Fibroblast of villous mesenchyme (primary cell): Measurements from ENCODE around the gene KRTAP12-4. TPM values are rescaled to one million over a fixed set of nuclear protein-coding genes. Genes with fewer than 3 reads are reported as not detected.
"Not testable (repeated sequence)": the region's sequence is repeated elsewhere in the genome, so short reads cannot be mapped to it uniquely, and the experiment has no call there.

ENCODE experiments used
- DNase-seq: peaks from one replicate; pipeline ENCODE4 v3.0.0-alpha.2; 2010; ENCODE audit warnings: low read depth
- H3K4me3 ChIP-seq: 2 replicates; pipeline ENCODE4 v1.5.1; 2011; ENCODE audit warnings: low read depth, mild to moderate bottlenecking, low read length
- small RNA-seq: library from RNA; depleted of rRNA; stranded (forward); fragments of <200 nt; gene quantifications from one replicate; pipeline ENCODE3, GENCODE V24; 2012
- total RNA-seq: library from RNA; depleted of rRNA; stranded (reverse); fragments of >200 nt; gene quantifications from 2 replicates; pipeline ENCODE4 v1.2.3, GENCODE V29; 2012
- TF ChIP-seq, protein P1 (sequence below): IDR thresholded peaks from 2 replicates; pipeline ENCODE4 v1.5.1; 2012; ENCODE audit warnings: low read depth, mild to moderate bottlenecking, low read length; ENCODE audit not compliant: insufficient read depth

The KRTAP12-4 gene
- total RNA-seq, 1 donor, result not detected

DNA sequence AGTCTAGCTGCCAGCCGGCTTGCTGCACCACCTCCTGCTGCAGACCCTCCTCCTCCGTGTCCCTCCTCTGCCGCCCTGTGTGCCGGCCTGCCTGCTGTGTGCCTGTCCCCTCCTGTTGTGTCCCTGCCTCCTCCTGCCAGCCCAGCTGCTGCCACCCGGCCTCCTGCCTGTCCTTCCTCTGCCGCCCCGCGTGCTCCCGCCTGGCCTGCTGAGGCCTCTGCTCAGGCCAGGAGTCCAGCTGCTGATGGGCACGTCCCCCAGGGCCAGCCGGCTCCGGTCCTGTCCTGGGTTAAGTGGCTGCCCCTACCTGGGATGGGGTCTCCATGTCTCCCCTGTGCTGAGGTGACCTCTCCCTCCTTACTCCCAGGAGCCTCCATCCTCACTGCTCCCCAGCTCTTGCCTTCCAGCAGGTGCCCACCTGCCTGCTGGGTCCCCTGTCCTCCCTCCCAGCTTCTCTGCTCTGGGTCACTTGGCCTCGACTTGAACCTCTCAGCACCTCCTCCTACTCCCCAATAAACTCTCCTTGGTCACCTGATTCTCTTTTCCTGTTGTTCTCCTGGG, 41.7 kb downstream of the KRTAP12-4 start:
- TF ChIP-seq, protein P1, sequence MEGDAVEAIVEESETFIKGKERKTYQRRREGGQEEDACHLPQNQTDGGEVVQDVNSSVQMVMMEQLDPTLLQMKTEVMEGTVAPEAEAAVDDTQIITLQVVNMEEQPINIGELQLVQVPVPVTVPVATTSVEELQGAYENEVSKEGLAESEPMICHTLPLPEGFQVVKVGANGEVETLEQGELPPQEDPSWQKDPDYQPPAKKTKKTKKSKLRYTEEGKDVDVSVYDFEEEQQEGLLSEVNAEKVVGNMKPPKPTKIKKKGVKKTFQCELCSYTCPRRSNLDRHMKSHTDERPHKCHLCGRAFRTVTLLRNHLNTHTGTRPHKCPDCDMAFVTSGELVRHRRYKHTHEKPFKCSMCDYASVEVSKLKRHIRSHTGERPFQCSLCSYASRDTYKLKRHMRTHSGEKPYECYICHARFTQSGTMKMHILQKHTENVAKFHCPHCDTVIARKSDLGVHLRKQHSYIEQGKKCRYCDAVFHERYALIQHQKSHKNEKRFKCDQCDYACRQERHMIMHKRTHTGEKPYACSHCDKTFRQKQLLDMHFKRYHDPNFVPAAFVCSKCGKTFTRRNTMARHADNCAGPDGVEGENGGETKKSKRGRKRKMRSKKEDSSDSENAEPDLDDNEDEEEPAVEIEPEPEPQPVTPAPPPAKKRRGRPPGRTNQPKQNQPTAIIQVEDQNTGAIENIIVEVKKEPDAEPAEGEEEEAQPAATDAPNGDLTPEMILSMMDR, result no peak
- no peak overlapping the region for H3K4me3 ChIP-seq
- DNase-seq, result no peak

- no peak for DNase-seq
- TF ChIP-seq, protein P1, result no peak
- H3K4me3 ChIP-seq, result no peak within 1 kb of the TSS
Measured at GRCh38 chr21:44612029-44612486, 42.4 kb downstream of the KRTAP12-4 start, which contains the start of gene KRTAP10-8. TSS of gene KRTAP10-8 (plus strand) at chr21:44612079. CDS start at chr21:44612101, 22 bp downstream.

- TF ChIP-seq, protein P1, result no peak
- H3K4me3 ChIP-seq, result no peak overlapping the region
- no peak for DNase-seq
Measured at GRCh38 chr21:44611551-44611950, 42.9 kb downstream of the KRTAP12-4 start.

DNA sequence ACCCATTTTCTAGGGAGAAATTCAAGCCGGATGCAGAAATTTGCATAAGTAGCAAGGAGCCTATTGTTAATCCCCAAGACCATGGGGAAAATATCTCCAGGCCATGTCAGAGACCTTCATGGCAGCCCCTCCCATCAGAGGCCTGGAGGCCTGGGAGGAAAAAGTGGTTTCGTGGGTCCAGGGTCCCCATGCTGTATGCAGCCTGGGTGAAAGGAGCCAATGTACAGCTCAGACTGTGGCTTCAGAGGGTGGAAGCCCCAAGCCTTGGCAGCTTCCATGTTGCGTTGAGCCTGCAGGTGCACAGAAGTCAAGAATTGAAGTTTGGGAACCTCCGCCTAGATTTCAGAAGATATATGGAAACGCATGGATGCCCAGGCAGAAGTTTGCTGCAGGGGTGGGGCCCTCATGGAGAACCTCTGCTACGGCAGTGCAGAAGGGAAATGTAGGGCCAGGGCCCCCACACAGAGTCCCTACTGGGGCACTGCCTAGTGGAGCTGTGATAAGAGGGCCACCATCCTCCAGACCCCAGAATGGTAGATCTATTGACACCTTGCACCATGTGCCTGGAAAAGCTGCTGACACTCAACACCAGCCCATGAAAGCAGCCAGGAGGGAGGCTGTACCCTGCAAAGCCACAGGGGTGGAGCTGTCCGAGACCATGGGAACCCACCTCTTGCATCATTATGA, 44.2 kb downstream of the KRTAP12-4 start:
- not testable (repeated sequence) for H3K4me3 ChIP-seq, DNase-seq

DNA sequence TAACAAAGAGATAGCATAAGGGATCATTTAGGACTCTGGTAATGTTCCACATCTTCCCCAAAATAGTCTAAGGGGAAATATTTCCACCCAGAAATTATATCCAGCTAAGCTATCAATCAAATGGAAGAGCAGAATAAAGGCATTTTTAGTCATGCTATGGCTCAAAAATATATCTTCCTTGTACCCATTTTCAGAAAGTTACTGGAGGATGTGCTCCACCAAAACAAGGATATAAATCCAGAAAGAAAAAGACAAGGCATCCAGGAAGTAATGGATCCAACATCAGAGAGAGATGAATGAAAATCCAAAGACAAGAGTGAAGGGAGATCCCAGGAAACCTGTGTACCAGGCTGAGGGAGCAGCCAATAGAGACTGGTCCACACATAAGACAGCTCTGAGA, 45.3 kb downstream of the KRTAP12-4 start:
- DNase-seq, result no peak
- TF ChIP-seq, protein P1, result no peak
- no peak overlapping the region for H3K4me3 ChIP-seq

DNA sequence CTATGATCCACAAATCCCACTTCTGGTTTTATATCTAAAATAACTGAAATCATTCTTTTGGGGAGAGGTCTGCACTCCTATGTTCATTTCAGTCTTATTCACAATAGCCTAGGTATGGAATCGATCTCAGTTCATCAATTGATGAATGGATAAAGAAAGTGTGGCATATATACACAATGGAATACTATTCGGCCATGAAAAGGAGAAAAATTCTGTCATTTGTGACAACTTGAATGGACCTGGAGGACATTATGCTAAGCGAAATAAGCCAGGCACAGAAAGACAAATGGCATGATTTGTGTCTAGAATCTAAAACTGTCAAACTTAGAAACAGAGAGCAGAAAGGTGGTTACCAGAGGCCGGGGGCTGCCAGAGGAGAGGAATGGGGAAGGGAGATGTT, 48.0 kb downstream of the KRTAP12-4 start:
- TF ChIP-seq, protein P1, result no peak
- H3K4me3 ChIP-seq, result no peak overlapping the region
- no peak for DNase-seq

Small RNAs within 50 kb of the gene (small RNA-seq; reads per million reads assigned to genes)
- gene KRTAP12-6P, result not detected

Other genes with a start within 250 kb of the KRTAP12-4 start
- gene LRRC3, start 199.1 kb downstream of the KRTAP12-4 start, total RNA-seq, result under 0.01 and 0.64 TPM in 2 replicates
- gene KRTAP10-1, start 114.5 kb downstream of the KRTAP12-4 start, total RNA-seq, result not detected in 2 replicates
- gene KRTAP10-2, start 103.2 kb downstream of the KRTAP12-4 start, total RNA-seq, result not detected in 2 replicates
- gene KRTAP10-3, start 95.9 kb downstream of the KRTAP12-4 start, total RNA-seq, result not detected in 2 replicates
- gene KRTAP10-4, start 80.9 kb downstream of the KRTAP12-4 start, total RNA-seq, result not detected in 2 replicates
- gene KRTAP10-5, start 74.1 kb downstream of the KRTAP12-4 start, total RNA-seq, result not detected in 2 replicates
- not detected in 2 replicates for gene KRTAP10-6, start 62.2 kb downstream of the KRTAP12-4 start, total RNA-seq
- not detected in 2 replicates for gene KRTAP10-7, start 54.1 kb downstream of the KRTAP12-4 start, total RNA-seq
- not detected in 2 replicates for gene KRTAP10-8, start 42.6 kb downstream of the KRTAP12-4 start, total RNA-seq
- not detected in 2 replicates for gene KRTAP10-9, start 27.6 kb downstream of the KRTAP12-4 start, total RNA-seq
- gene KRTAP10-10, start 17.3 kb downstream of the KRTAP12-4 start, total RNA-seq, result not detected in 2 replicates
- gene KRTAP10-11, start 8.2 kb downstream of the KRTAP12-4 start, total RNA-seq, result not detected in 2 replicates
- gene KRTAP12-3, start 3.3 kb upstream of the KRTAP12-4 start, total RNA-seq, result not detected in 2 replicates
- not detected in 2 replicates for gene KRTAP12-2, start 12.3 kb upstream of the KRTAP12-4 start, total RNA-seq
- gene KRTAP12-1, start 27.5 kb upstream of the KRTAP12-4 start, total RNA-seq, result not detected in 2 replicates
- not detected in 2 replicates for gene KRTAP10-12, start 42.5 kb upstream of the KRTAP12-4 start, total RNA-seq
- gene TSPEAR, start 56.9 kb upstream of the KRTAP12-4 start, total RNA-seq, result under 0.01 TPM in 1 of 2 replicates, not detected in the other
- gene UBE2G2, start 147.2 kb upstream of the KRTAP12-4 start, total RNA-seq, result 86.7 and 88.5 TPM in 2 replicates
- 81.5 and 102 TPM in 2 replicates for gene SUMO3, start 163.4 kb upstream of the KRTAP12-4 start, total RNA-seq
- gene PTTG1IP, start 219.0 kb upstream of the KRTAP12-4 start, total RNA-seq, result 201 and 245 TPM in 2 replicates